ENCODE measurements around the gene KCNN2. TPM values are rescaled to one million over a fixed set of nuclear protein-coding genes. Genes with fewer than 3 reads are reported as not detected.

KCNN2 gene
- total and polyA plus RNA-seq, 2 of the 8 experiments (the other 6 are each of a cell fraction or from before 2014, with no cell fraction given) = 13.1 to 18.6 TPM

GRCh38 chr5:114361724-114362196 is at the start of gene KCNN2 (continued):
- TF ChIP-seq, protein P1, sequence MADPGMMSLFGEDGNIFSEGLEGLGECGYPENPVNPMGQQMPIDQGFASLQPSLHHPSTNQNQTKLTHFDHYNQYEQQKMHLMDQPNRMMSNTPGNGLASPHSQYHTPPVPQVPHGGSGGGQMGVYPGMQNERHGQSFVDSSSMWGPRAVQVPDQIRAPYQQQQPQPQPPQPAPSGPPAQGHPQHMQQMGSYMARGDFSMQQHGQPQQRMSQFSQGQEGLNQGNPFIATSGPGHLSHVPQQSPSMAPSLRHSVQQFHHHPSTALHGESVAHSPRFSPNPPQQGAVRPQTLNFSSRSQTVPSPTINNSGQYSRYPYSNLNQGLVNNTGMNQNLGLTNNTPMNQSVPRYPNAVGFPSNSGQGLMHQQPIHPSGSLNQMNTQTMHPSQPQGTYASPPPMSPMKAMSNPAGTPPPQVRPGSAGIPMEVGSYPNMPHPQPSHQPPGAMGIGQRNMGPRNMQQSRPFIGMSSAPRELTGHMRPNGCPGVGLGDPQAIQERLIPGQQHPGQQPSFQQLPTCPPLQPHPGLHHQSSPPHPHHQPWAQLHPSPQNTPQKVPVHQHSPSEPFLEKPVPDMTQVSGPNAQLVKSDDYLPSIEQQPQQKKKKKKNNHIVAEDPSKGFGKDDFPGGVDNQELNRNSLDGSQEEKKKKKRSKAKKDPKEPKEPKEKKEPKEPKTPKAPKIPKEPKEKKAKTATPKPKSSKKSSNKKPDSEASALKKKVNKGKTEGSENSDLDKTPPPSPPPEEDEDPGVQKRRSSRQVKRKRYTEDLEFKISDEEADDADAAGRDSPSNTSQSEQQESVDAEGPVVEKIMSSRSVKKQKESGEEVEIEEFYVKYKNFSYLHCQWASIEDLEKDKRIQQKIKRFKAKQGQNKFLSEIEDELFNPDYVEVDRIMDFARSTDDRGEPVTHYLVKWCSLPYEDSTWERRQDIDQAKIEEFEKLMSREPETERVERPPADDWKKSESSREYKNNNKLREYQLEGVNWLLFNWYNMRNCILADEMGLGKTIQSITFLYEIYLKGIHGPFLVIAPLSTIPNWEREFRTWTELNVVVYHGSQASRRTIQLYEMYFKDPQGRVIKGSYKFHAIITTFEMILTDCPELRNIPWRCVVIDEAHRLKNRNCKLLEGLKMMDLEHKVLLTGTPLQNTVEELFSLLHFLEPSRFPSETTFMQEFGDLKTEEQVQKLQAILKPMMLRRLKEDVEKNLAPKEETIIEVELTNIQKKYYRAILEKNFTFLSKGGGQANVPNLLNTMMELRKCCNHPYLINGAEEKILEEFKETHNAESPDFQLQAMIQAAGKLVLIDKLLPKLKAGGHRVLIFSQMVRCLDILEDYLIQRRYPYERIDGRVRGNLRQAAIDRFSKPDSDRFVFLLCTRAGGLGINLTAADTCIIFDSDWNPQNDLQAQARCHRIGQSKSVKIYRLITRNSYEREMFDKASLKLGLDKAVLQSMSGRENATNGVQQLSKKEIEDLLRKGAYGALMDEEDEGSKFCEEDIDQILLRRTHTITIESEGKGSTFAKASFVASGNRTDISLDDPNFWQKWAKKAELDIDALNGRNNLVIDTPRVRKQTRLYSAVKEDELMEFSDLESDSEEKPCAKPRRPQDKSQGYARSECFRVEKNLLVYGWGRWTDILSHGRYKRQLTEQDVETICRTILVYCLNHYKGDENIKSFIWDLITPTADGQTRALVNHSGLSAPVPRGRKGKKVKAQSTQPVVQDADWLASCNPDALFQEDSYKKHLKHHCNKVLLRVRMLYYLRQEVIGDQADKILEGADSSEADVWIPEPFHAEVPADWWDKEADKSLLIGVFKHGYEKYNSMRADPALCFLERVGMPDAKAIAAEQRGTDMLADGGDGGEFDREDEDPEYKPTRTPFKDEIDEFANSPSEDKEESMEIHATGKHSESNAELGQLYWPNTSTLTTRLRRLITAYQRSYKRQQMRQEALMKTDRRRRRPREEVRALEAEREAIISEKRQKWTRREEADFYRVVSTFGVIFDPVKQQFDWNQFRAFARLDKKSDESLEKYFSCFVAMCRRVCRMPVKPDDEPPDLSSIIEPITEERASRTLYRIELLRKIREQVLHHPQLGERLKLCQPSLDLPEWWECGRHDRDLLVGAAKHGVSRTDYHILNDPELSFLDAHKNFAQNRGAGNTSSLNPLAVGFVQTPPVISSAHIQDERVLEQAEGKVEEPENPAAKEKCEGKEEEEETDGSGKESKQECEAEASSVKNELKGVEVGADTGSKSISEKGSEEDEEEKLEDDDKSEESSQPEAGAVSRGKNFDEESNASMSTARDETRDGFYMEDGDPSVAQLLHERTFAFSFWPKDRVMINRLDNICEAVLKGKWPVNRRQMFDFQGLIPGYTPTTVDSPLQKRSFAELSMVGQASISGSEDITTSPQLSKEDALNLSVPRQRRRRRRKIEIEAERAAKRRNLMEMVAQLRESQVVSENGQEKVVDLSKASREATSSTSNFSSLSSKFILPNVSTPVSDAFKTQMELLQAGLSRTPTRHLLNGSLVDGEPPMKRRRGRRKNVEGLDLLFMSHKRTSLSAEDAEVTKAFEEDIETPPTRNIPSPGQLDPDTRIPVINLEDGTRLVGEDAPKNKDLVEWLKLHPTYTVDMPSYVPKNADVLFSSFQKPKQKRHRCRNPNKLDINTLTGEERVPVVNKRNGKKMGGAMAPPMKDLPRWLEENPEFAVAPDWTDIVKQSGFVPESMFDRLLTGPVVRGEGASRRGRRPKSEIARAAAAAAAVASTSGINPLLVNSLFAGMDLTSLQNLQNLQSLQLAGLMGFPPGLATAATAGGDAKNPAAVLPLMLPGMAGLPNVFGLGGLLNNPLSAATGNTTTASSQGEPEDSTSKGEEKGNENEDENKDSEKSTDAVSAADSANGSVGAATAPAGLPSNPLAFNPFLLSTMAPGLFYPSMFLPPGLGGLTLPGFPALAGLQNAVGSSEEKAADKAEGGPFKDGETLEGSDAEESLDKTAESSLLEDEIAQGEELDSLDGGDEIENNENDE (IDR thresholded peaks at IDR 0.05; ENCODE audit: insufficient replicate concordance, low read length) = no peak
- TF ChIP-seq JUN (IDR thresholded peaks at IDR 0.05; ENCODE audit: low read depth, low read length) (no peak), CBX5 (IDR thresholded peaks at IDR 0.05; ENCODE audit: low read depth, low read length) (no peak), RFX5 (IDR thresholded peaks at IDR 0.05; ENCODE audit: borderline replicate concordance, low read depth, low read length) (no peak), PHF8 (conservative IDR thresholded peaks at IDR 0.05; ENCODE audit: low read depth, low read length) (no peak; the same call in 1 of the 2 replicates), BCL11A (IDR thresholded peaks at IDR 0.05; ENCODE audit: low read depth in 2 of 2, low read length in 2 of 2) (no peak), SIN3A (conservative IDR thresholded peaks at IDR 0.05 in 1 of 2, IDR thresholded peaks at IDR 0.05 in 1 of 2; ENCODE audit: low read depth in 1 of 2, low read length in 2 of 2) (0 out of 4 replicates have a peak, but pooled peaks have one; percentile 16 to 20), CREB1 (IDR thresholded peaks at IDR 0.05) (peak; percentile 94), POLR2A (IDR thresholded peaks at IDR 0.05; ENCODE audit: control extremely low read depth in 1 of 2, low read depth in 2 of 2, low read length in 2 of 2) (peak; percentile 48 to 60; a peak in 2 of 3 replicates), CHD2 (IDR thresholded peaks at IDR 0.05; ENCODE audit: low read length) (no peak), HDAC2 (IDR thresholded peaks at IDR 0.05; ENCODE audit: borderline replicate concordance in 1 of 2, low read depth in 2 of 2, low read length in 2 of 2) (0 out of 4 replicates have a peak, but pooled peaks of 1 of the 2 experiments have one; percentile 4), SP2 (IDR thresholded peaks at IDR 0.05; ENCODE audit: low read length) (no peak)
